ENCODE results near the gene RUNX1.

RUNX1 gene

DNA sequence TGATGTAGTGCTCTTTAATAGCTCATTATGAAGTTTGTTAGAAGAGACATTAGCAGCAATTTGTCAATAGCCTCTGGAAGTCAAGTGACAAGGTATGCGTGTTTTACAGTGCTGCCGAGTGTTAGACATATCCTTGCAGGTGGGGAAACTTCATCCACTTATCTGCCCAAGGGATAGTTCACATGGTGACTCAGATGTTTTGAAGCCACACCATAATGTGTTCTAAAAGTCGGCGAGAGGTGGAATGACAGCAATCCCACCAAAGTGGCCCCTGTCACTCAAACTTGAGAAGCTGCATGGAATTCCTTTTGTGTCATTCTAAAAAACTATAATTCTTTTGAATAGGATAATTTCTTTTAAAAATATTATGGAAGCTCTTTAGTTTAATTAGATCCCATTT, 98.1 kb downstream of the RUNX1 start:
- POLR2A ChIA-PET = no interaction called here
- no peak for DNase-seq (ENCODE audit: extremely low spot score)
- TF ChIP-seq, protein P1, sequence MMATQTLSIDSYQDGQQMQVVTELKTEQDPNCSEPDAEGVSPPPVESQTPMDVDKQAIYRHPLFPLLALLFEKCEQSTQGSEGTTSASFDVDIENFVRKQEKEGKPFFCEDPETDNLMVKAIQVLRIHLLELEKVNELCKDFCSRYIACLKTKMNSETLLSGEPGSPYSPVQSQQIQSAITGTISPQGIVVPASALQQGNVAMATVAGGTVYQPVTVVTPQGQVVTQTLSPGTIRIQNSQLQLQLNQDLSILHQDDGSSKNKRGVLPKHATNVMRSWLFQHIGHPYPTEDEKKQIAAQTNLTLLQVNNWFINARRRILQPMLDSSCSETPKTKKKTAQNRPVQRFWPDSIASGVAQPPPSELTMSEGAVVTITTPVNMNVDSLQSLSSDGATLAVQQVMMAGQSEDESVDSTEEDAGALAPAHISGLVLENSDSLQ (IDR thresholded peaks at IDR 0.05) = peak; percentile 25; the same call in 1 of the 2 replicates
- no peak for TF ChIP-seq TARDBP (IDR thresholded peaks at IDR 0.05)
- CTCF ChIA-PET = interaction anchor here (0.6 kb wide), 1 partner anchor 39 kb away, joined by 3 read pairs; no protein-coding TSS in a partner anchor

DNA sequence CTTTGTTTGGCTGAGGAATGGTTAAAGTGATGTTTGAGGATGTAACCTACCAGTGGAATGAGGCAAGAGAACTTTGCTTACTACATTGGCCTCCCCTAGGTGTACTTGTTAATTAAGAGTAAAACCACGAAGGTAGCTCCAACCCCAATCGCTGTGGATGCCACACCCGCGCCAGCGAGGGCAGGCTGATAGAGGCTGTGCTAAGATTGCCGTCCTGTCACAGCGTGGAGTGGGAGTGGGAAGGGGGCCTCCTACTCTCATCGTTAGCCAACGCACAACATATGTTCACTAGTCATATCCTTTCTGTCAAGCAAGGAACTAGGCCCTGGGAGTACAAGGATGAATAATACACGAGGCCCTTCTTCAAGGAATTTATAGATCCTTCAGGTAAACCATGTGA, 99.6 kb downstream of the RUNX1 start:
- POLR2A ChIA-PET = no interaction called here
- CTCF ChIA-PET = no interaction called here
- no peak for TF ChIP-seq CTBP1 (IDR thresholded peaks at IDR 0.05; ENCODE audit: borderline replicate concordance)
- no peak for TF ChIP-seq FOXK2 (IDR thresholded peaks at IDR 0.05)
- TF ChIP-seq, protein P1 (IDR thresholded peaks at IDR 0.05) = no peak
- no peak for TF ChIP-seq TARDBP (IDR thresholded peaks at IDR 0.05)
- no peak for TF ChIP-seq SUZ12 (IDR thresholded peaks at IDR 0.05)
- TF ChIP-seq HDGF (IDR thresholded peaks at IDR 0.05; ENCODE audit: borderline replicate concordance) = no peak
- TF ChIP-seq LEF1 (IDR thresholded peaks at IDR 0.05; ENCODE audit: borderline replicate concordance) = no peak
- TF ChIP-seq NFRKB (IDR thresholded peaks at IDR 0.05) = no peak
- no peak for TF ChIP-seq ELF4 (IDR thresholded peaks at IDR 0.05)
- TF ChIP-seq FOXA1 (IDR thresholded peaks at IDR 0.05) = no peak
- DNase-seq (ENCODE audit: extremely low spot score) = no peak

DNA sequence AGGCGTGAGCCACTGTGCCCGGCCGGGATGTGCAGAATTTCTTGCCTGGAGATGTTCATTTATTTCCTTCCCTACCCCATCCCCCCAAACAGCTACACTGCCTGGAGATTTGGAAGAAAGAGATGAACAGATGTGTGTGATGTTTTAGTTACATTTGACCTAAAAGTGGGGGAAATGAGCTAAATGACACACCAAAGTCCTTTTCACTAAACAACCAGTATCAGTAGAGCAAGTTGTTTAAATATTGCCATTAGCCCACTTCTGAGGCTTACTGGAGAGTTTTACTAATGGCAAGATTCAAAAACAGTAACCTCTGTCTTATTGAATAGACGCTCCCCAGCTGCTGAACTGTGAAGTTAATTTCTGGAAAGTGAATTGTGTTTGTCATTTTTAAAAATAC, 100.1 kb downstream of the RUNX1 start:
- ChIA-PET POLR2A (no interaction called here), CTCF (no interaction called here)
- DNase-seq (ENCODE audit: extremely low spot score) = no peak
- TF ChIP-seq FOXK2 (IDR thresholded peaks at IDR 0.05) = no peak
- TF ChIP-seq SP1 (IDR thresholded peaks at IDR 0.05) = no peak
- no peak for TF ChIP-seq CTBP1 (IDR thresholded peaks at IDR 0.05; ENCODE audit: borderline replicate concordance)
- TF ChIP-seq ZNF384 (IDR thresholded peaks at IDR 0.05) = no peak
- TF ChIP-seq HDGF (IDR thresholded peaks at IDR 0.05; ENCODE audit: borderline replicate concordance) = no peak
- no peak for TF ChIP-seq TARDBP (IDR thresholded peaks at IDR 0.05)
- TF ChIP-seq ARNT (IDR thresholded peaks at IDR 0.05) = no peak
- TF ChIP-seq LEF1 (IDR thresholded peaks at IDR 0.05; ENCODE audit: borderline replicate concordance) = no peak
- TF ChIP-seq FOXA1 (IDR thresholded peaks at IDR 0.05) = no peak
- TF ChIP-seq, protein P1 (IDR thresholded peaks at IDR 0.05) = no peak
- no peak for TF ChIP-seq L3MBTL2 (conservative IDR thresholded peaks at IDR 0.05)
- TF ChIP-seq BHLHE40 (IDR thresholded peaks at IDR 0.05; ENCODE audit: borderline replicate concordance) = no peak
- TF ChIP-seq SUZ12 (IDR thresholded peaks at IDR 0.05) = no peak

DNA sequence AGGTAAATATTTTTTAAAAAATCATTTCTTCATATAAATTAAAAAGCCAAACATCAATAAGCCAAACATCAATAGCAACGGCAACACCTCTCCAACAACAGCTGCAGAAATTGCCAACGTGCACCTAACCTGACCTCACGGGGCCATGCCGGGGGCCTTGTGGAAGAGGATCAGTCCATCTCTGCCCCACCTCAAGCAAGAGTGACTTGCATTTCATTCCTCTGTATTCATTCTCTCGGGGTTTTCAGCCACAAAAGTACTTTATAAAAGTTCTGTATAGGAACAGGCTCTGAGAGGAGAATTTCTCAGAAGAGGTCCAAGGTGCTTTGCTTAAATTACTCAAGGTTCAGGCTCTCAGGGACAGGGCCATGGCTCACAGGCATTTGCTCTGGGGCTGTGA, 100.9 kb downstream of the RUNX1 start:
- no peak for DNase-seq (ENCODE audit: extremely low spot score)
- TF ChIP-seq ELF4 (IDR thresholded peaks at IDR 0.05) (no peak), FOXA1 (IDR thresholded peaks at IDR 0.05) (no peak), L3MBTL2 (conservative IDR thresholded peaks at IDR 0.05) (no peak), HDGF (IDR thresholded peaks at IDR 0.05; ENCODE audit: borderline replicate concordance) (no peak), TARDBP (IDR thresholded peaks at IDR 0.05) (no peak), SUZ12 (IDR thresholded peaks at IDR 0.05) (no peak), FOXK2 (IDR thresholded peaks at IDR 0.05) (no peak), FOXM1 (IDR thresholded peaks at IDR 0.05; ENCODE audit: borderline replicate concordance) (no peak)
- CTCF ChIA-PET = no interaction called here
- POLR2A ChIA-PET = no interaction called here

DNA sequence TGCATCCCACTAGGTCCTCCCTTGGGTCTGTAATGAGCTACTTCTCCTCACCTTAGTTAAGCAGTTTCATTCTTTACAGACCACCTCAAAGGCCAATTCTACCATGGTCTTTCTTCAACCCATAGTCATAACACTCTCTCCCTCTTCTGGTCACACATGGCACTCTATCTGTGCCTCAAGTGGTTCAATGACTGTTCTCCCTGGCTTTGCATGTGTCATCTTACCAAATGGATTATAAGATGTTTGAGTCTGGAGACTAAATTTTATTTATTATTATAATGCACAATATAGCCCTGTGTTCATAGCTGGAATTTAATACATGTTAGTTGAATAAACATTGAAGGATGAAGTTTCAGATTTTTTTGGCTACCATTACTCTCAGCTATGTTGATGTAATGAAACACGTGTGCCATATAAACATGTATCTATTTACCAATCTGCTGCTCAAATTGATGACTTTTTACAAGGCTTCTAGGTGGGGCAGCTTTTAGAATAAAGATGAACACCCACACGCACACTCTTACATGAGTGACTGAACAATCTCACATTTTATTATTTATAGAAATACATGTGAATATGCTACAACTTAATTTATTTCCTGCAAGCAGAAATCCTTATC, 102.1 kb downstream of the RUNX1 start:
- POLR2A ChIA-PET = no interaction called here
- TF ChIP-seq ELF4 (IDR thresholded peaks at IDR 0.05) = no peak
- no peak for TF ChIP-seq ARNT (IDR thresholded peaks at IDR 0.05)
- TF ChIP-seq SUZ12 (IDR thresholded peaks at IDR 0.05) = no peak
- no peak for TF ChIP-seq LEF1 (IDR thresholded peaks at IDR 0.05; ENCODE audit: borderline replicate concordance)
- TF ChIP-seq BHLHE40 (IDR thresholded peaks at IDR 0.05; ENCODE audit: borderline replicate concordance) = no peak
- TF ChIP-seq FOXA1 (IDR thresholded peaks at IDR 0.05) = no peak
- no peak for TF ChIP-seq SP1 (IDR thresholded peaks at IDR 0.05)
- TF ChIP-seq, protein P1 (IDR thresholded peaks at IDR 0.05) = no peak
- no peak for TF ChIP-seq HDGF (IDR thresholded peaks at IDR 0.05; ENCODE audit: borderline replicate concordance)

DNA sequence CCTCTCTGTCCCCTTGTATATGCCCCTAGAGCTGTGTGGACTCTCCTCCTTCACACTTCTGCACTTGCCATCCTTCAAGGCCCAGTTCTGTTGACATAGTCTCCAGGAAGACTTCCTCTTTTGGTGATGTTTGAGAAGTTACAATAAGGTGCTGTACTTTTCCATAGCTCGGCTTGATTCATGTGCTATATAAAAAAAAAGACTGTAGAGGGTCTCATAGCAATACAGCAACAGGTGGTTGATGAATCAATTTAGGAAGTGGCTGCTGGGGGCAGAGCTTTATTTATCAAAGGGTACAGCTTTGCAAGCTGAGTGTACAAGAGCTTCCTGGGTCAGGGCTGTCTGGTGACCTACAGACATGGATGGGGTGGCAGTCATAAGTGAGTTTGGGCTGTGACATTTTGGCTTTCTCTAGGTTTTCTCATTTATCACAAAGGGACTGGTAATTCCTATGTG, 102.7 kb downstream of the RUNX1 start:
- DNase-seq (ENCODE audit: extremely low spot score) = no peak

More for the DNA sequence above, 102.1 kb downstream of the RUNX1 start:
- CTCF ChIA-PET = no interaction called here
- DNase-seq (ENCODE audit: extremely low spot score) = no peak

More for the DNA sequence above, 102.7 kb downstream of the RUNX1 start:
- CTCF ChIA-PET = no interaction called here
- TF ChIP-seq FOXK2 (IDR thresholded peaks at IDR 0.05) = no peak
- TF ChIP-seq L3MBTL2 (conservative IDR thresholded peaks at IDR 0.05) = no peak
- TF ChIP-seq SUZ12 (IDR thresholded peaks at IDR 0.05) = no peak
- TF ChIP-seq ARNT (IDR thresholded peaks at IDR 0.05) = no peak
- no peak for TF ChIP-seq FOXA1 (IDR thresholded peaks at IDR 0.05)
- TF ChIP-seq FOXM1 (IDR thresholded peaks at IDR 0.05; ENCODE audit: borderline replicate concordance) = no peak
- TF ChIP-seq TARDBP (IDR thresholded peaks at IDR 0.05) = no peak
- TF ChIP-seq ZNF384 (IDR thresholded peaks at IDR 0.05) = no peak
- TF ChIP-seq, protein P1 (IDR thresholded peaks at IDR 0.05) = no peak
- TF ChIP-seq HDGF (IDR thresholded peaks at IDR 0.05; ENCODE audit: borderline replicate concordance) = no peak
- no peak for TF ChIP-seq CTBP1 (IDR thresholded peaks at IDR 0.05; ENCODE audit: borderline replicate concordance)
- TF ChIP-seq BHLHE40 (IDR thresholded peaks at IDR 0.05; ENCODE audit: borderline replicate concordance) = no peak
- no peak for TF ChIP-seq SP1 (IDR thresholded peaks at IDR 0.05)
- TF ChIP-seq LEF1 (IDR thresholded peaks at IDR 0.05; ENCODE audit: borderline replicate concordance) = no peak
- TF ChIP-seq NFRKB (IDR thresholded peaks at IDR 0.05) = no peak
- no peak for TF ChIP-seq ELF4 (IDR thresholded peaks at IDR 0.05)
- POLR2A ChIA-PET = no interaction called here

All from HEK293T (cell line).